SH-SY5Y (cell line): ENCODE results near the gene POU2F1.

Source experiments
- GATA2 ChIP-seq: IDR thresholded peaks from 2 replicates; pipeline ENCODE4 v1.6.1; 2011; ENCODE audit warnings: mild to moderate bottlenecking, low read depth, low read length
- GATA3 ChIP-seq: IDR thresholded peaks from 2 replicates; pipeline ENCODE4 v1.6.1; 2011; ENCODE audit warnings: low read depth, mild to moderate bottlenecking, low read length, moderate library complexity

GRCh38 chr1:167339405-167339804 is 118.7 kb downstream of the POU2F1 start:
- 0 out of 2 replicates have a peak, but pooled peaks have one; percentile 49 for TF ChIP-seq GATA3
- TF ChIP-seq GATA2 = peak; percentile 35; the same call in 1 of the 2 replicates
